ENCODE results near the gene GKN2.

The GKN2 gene

GRCh38 chr2:68952887-68953521 lies at the start of gene GKN2:
TSS of gene GKN2 (minus strand) at chr2:68952893. CDS start at chr2:68952861, 32 bp downstream.
- DNase-seq (ENCODE audit: low read depth), result no peak

GRCh38 chr2:69001879-69002278 lies 49.2 kb upstream of the GKN2 start:
- no peak for DNase-seq (ENCODE audit: low read depth)

- DNase-seq (ENCODE audit: low read depth), result no peak
Measured at GRCh38 chr2:68997401-68997800, 44.7 kb upstream of the GKN2 start.

DNA sequence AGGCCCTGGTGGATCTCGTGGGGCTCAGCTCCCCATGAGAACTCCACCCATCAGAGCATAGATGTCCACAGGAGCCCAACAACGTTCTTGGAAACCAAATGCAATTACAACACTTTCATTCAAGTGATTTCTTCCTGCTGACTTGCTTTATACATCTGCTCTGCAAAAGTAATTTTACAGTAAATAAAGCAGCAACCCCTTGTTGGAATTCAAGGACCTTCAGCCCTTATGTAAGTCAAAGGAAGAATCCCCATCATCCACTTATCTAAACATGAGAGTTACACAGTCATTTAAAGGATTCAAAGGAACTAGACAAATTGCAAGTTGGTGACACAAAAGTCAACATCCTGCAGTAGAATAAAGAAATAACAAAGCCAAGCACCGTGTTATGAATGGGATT lies 43.2 kb upstream of the GKN2 start:
- DNase-seq (ENCODE audit: low read depth), result no peak

GRCh38 chr2:68994864-68995263 lies 42.2 kb upstream of the GKN2 start:
- no peak for DNase-seq (ENCODE audit: low read depth)

GRCh38 chr2:68993660-68994059 lies 41.0 kb upstream of the GKN2 start:
- no peak for DNase-seq (ENCODE audit: low read depth)

DNA sequence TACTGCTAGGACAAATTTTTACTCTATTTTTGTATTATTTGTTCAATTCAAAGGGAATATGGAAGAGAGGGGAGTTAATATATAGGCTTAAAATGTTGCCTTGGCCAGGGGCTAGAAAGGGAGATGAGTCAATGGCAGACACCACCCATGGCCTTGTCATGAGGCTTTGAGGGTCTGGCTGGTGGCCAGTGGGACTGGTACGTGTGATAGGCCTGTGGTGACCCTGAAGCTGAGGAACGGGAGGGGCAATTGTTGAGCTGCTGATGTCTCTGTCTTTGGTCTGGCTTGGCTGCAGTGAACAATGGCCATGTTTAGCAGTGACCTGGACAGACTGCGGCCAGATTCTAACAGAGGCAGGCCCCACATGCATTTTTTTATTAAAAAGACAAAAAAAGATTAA lies 40.2 kb upstream of the GKN2 start:
- no peak for DNase-seq (ENCODE audit: low read depth)

DNA sequence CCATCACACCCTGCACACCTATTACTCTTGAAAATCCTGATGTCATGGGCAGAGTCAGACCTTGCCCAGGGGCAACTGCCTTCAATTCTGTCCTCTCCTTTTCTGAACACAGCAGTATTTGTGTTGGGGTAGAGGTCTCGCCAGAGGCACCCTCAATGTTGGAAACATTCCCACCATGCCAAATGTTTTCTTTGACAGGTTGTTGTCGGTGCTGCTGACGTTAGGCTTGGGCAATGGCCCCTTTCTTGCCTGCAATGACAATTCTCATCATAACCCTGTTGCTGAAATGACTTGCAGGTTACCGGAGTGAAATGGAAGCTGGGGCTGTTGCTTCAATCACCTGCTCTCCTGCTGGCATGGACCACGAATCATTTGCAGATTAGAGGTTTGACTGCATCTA lies 39.6 kb upstream of the GKN2 start:
- DNase-seq (ENCODE audit: low read depth), result no peak

DNA sequence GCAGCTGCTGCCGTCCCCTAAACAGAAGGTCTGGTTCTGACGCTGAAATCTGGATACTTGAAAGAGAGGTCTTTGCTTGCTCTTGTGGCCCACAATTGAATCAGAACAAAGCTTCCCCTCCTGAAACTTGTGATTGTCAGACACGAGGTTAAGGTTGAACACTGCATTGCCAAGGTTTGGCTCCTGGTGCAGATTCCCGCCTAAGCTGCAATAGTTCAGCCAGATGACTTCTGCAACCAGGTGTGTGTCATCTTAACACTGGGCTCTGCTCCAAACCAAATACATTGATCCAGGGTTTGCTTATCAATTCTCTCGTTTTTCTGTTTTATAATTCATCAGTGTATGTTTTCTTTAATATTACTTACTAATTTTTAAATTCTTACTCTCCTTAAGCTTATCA lies 36.3 kb upstream of the GKN2 start:
- DNase-seq (ENCODE audit: low read depth), result no peak

- DNase-seq (ENCODE audit: low read depth), result no peak
Measured at GRCh38 chr2:68987021-68987503, 34.4 kb upstream of the GKN2 start.

DNA sequence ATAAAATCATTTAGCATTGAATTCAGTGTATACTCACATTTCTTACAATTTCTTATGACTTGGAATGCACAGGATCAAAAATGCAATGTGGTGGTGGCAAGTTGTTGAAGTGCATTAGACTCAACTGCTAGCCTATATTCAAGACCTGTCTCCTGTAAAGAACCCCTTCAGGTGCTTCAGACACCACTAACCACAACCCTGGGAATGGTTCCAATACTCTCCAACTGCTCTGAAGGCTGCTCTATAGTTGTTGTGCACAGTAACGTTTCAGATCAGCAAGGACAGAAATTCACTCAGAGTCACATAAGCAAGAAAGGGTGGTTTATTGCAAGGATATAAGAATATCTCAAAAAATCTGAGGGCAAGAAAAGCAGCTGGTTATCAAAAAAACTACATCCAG lies 28.3 kb upstream of the GKN2 start:
- no peak for DNase-seq (ENCODE audit: low read depth)

DNA sequence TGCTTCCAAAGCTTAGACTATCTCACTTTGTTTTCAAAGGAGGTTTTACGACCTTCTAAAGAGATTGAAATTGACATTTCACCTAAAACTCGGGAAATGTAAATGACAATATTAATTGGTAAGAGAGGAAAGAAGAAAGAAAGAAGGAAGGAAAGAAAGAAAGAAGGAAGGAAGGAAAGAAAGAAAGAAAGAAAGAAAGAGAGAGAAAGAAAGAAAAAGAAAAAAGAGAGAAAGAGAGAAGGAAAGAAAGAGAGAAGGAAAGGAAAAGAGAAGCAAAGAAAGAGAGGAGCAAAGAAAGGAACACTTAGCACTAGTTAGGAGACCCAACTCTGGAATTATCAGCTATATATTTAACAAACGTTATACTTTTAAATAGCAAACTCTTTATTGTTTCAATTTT lies 25.4 kb upstream of the GKN2 start:
- DNase-seq (ENCODE audit: low read depth), result no peak

GRCh38 chr2:68977453-68977852 lies 24.8 kb upstream of the GKN2 start:
- no peak for DNase-seq (ENCODE audit: low read depth)

DNA sequence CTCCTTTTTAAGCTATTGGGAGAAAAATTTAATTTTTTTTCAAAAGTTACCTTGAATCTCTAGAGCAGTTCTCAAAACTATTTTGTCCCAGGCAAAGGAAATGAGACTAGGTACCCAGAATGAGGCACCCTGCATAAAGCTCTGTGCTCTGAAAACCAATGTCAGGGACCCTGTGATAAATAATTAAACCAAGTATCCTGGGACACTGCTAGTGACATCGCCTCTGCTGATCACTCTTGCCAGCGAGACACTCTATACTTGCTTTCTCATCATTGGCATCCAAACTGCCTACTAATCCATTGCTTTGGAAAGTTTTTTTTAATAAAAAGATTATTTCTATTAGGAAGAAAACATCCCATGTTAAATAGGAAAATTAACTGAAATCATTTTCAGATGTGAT lies 23.2 kb upstream of the GKN2 start:
- no peak for DNase-seq (ENCODE audit: low read depth)

GRCh38 chr2:68974946-68975665 lies 22.4 kb upstream of the GKN2 start:
- no peak for DNase-seq (ENCODE audit: low read depth)

- DNase-seq (ENCODE audit: low read depth), result no peak
Measured at GRCh38 chr2:68974251-68974650, 21.6 kb upstream of the GKN2 start, which contains the start of gene GKN1. TSS of gene GKN1 (plus strand) at chr2:68974636. CDS start at chr2:68974678, 42 bp downstream.

- DNase-seq (ENCODE audit: low read depth), result no peak
Measured at GRCh38 chr2:68971591-68972231, 19.0 kb upstream of the GKN2 start.

GRCh38 chr2:68970566-68971265 lies 18.0 kb upstream of the GKN2 start:
- DNase-seq (ENCODE audit: low read depth), result no peak

- DNase-seq (ENCODE audit: low read depth), result no peak
Measured at GRCh38 chr2:68969736-68970490, 17.2 kb upstream of the GKN2 start.

DNA sequence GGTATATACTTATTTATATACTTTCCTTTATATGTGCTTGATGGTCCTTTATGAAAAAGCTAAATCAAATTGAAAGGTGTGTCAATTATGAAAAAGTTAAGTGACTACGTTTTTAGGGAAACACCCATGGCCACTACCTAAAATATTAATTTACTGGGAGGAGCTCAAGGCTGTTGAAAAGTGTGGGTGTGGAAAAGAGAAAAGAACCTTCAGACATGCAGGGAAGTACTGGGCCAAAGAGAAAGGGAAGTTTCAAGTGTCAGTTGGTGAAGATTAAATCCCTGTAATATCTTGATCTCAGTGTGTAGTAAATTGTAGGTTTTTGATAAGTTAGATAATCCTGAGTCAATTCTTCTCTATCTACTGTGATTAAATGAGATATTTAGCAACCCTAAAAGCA lies 15.5 kb upstream of the GKN2 start:
- no peak for DNase-seq (ENCODE audit: low read depth)

DNA sequence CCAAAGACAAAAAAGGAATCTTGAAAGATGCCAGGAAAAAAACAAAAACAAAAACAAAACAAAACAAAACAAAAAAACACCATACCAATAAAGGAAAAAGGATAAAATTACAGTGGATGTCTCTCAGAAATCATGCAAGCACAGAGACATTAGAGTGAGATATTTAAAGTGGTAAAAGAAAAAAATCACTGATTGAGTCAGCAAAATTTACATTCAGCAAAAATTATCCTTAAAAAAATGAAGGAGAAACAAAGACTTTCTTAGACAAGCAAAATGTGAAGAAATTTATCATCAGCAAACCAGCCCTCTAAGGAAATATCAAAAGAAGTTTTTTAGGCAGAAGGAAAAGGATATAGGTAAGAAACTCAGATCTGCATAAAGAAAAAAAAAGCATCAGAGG lies 11.6 kb upstream of the GKN2 start:
- no peak for DNase-seq (ENCODE audit: low read depth)

GRCh38 chr2:68961380-68961779 lies 8.7 kb upstream of the GKN2 start:
- DNase-seq (ENCODE audit: low read depth), result no peak
